Caco-2 (cell line): ENCODE measurements around the gene SBNO2. TPM values are rescaled to one million over a fixed set of nuclear protein-coding genes. Genes with fewer than 3 reads are reported as not detected.

Experiments used
- BruUV-seq: library from RNA; stranded (reverse); fragments of 400-500 nt; replicated peaks from 2 replicates; lab custom pipeline; 2021; lab: Mats Ljungman, UMichigan
- CTCF ChIA-PET: fragments of 300-600 bp; sonication (Branson Sonifier 250); formaldehyde crosslinking; loops from one replicate; lab custom pipeline; 2022; ENCODE audit warnings: antibody characterized with exemption; lab: Charles Lee
- POLR2A ChIA-PET: fragments of 300-600 bp; sonication (Branson Sonifier 250); formaldehyde crosslinking; loops from one replicate; lab custom pipeline; 2022; ENCODE audit warnings: antibody characterized with exemption; lab: Charles Lee
- DNase-seq, 2 experiments: peaks; one replicate each; pipeline versions ENCODE4 v3.0.0 to v3.0.0-alpha.2; 2020 to 2022
- H3K27me3 ChIP-seq: replicated peaks from 2 replicates; pipeline ENCODE4 v1.6.0; 2011; ENCODE audit warnings: low read length; ENCODE audit not compliant: control insufficient read depth, insufficient read depth
- H3K36me3 ChIP-seq: 2 replicates; pipeline ENCODE4 v1.5.1; 2011; ENCODE audit warnings: low read length; ENCODE audit not compliant: control insufficient read depth, insufficient read depth
- H3K4me1 ChIP-seq: fragments of 250-450 bp; sonication (Bioruptor Pico); 2 replicates; pipeline ENCODE4 v1.5.1; 2020; ENCODE audit warnings: mild to moderate bottlenecking
- H3K4me3 ChIP-seq: 2 replicates; pipeline ENCODE4 v1.5.1; 2011; ENCODE audit warnings: low read depth, mild to moderate bottlenecking, control low read depth, low read length
- H3K9me3 ChIP-seq: fragments of 250-450 bp; sonication (Bioruptor Pico); 2 replicates; pipeline ENCODE4 v1.5.1; 2020; ENCODE audit warnings: mild to moderate bottlenecking, moderate library complexity
- H3K27ac Mint-ChIP-seq: one replicate; pipeline ENCODE4 v1.8.0; 2022; ENCODE audit warnings: mixed read lengths; ENCODE audit not compliant: unreplicated experiment
- H3K27me3 Mint-ChIP-seq: one replicate; pipeline ENCODE4 v1.8.0; 2022; ENCODE audit warnings: mixed read lengths; ENCODE audit not compliant: insufficient read depth, unreplicated experiment
- H3K36me3 Mint-ChIP-seq: one replicate; pipeline ENCODE4 v1.8.0; 2022; ENCODE audit warnings: mild to moderate bottlenecking, mixed read lengths; ENCODE audit not compliant: insufficient read depth, unreplicated experiment
- H3K4me1 Mint-ChIP-seq: one replicate; pipeline ENCODE4 v1.8.0; 2022; ENCODE audit warnings: low read depth, mixed read lengths; ENCODE audit not compliant: unreplicated experiment
- H3K4me3 Mint-ChIP-seq: one replicate; pipeline ENCODE4 v1.8.0; 2022; ENCODE audit warnings: mild to moderate bottlenecking, moderate library complexity, mixed read lengths; ENCODE audit not compliant: unreplicated experiment
- H3K9me3 Mint-ChIP-seq: one replicate; pipeline ENCODE4 v1.8.0; 2022; ENCODE audit warnings: mixed read lengths; ENCODE audit not compliant: unreplicated experiment
- intact Hi-C: fragments of 100-400 bp; cut with micrococcal nuclease; formaldehyde crosslinking; loops from one replicate; pipeline ENCODE4 v1.10.0; 2022; ENCODE audit not compliant: unreplicated experiment
- total RNA-seq: library from RNA; stranded (reverse); gene quantifications from 2 replicates; pipeline ENCODE4 v1.2.3, GENCODE V29; 2022
- TF ChIP-seq, protein P1 (sequence below), 2 experiments: fragments of 200-600 bp in 1 of 2; IDR thresholded peaks; 1 replicate in 1 of 2; 2 replicates in 1 of 2; pipeline versions ENCODE4 v1.5.1 to v1.8.0; 2011 to 2022; ENCODE audit warnings: antibody characterized with exemption in 1 of 2, control low read depth in 1 of 2, inconsistent platforms in 1 of 2, low read depth in 1 of 2, low read length in 1 of 2, mild to moderate bottlenecking in 1 of 2, moderate library complexity in 1 of 2; ENCODE audit not compliant: insufficient read depth in 1 of 2, severe bottlenecking in 1 of 2, unreplicated experiment in 1 of 2

Gene SBNO2
- total RNA-seq, 1 experiment from 2014 or later: 41.2 TPM

DNA sequence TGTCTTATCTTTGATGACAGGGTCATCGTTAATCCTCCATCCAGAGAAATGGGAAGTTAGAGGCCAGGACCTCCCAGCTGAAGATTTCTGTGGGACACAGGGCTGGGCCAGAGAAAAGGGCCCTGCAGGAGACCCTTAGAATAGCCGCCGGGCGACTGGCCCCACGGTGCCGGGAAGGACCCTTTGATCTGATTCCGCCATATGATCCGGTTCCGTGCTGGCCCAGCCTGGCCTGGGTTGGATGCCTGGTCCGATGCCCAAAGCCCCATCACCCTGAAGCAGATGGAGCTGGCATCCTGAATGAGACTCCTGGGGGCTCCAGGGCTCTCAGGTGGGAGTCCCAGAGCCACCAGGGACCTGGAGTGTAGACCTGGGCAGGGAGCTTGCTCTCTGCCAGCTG is 25.5 kb upstream of the SBNO2 start:
- Histone ChIP-seq H3K27me3 (no peaks in the 10 kb centered on the region), H3K4me3 (no peak overlapping the region), H3K4me1 (peaks cover 5% of the 10 kb centered on the region; the same call in 1 of the 2 replicates), H3K36me3 (no peaks in the 10 kb centered on the region), H3K9me3 (no peaks in the 10 kb centered on the region)
- ChIA-PET CTCF (no interaction called here), POLR2A (no interaction called here)
- no peak overlapping the region for H3K27ac Mint-ChIP-seq
- TF ChIP-seq, protein P1, sequence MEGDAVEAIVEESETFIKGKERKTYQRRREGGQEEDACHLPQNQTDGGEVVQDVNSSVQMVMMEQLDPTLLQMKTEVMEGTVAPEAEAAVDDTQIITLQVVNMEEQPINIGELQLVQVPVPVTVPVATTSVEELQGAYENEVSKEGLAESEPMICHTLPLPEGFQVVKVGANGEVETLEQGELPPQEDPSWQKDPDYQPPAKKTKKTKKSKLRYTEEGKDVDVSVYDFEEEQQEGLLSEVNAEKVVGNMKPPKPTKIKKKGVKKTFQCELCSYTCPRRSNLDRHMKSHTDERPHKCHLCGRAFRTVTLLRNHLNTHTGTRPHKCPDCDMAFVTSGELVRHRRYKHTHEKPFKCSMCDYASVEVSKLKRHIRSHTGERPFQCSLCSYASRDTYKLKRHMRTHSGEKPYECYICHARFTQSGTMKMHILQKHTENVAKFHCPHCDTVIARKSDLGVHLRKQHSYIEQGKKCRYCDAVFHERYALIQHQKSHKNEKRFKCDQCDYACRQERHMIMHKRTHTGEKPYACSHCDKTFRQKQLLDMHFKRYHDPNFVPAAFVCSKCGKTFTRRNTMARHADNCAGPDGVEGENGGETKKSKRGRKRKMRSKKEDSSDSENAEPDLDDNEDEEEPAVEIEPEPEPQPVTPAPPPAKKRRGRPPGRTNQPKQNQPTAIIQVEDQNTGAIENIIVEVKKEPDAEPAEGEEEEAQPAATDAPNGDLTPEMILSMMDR (IDR thresholded peaks at IDR 0.05; ENCODE audit: insufficient read depth in 1 of 2, low read depth in 1 of 2, low read length in 1 of 2, severe bottlenecking in 1 of 2, unreplicated experiment in 1 of 2): no peak
- intact Hi-C loops: no loop called here
- no TSS peak for BruUV-seq
- H3K4me3 Mint-ChIP-seq: no peak overlapping the region
- no peaks in the 10 kb centered on the region for H3K36me3 Mint-ChIP-seq
- no peaks in the 10 kb centered on the region for H3K27me3 Mint-ChIP-seq
- DNase-seq: no peak
- H3K9me3 Mint-ChIP-seq: no peaks in the 10 kb centered on the region
- peaks cover 10% of the 10 kb centered on the region for H3K4me1 Mint-ChIP-seq

- Mint-ChIP-seq H3K27me3 (no peaks in the 10 kb centered on the region), H3K36me3 (peaks cover 6% of the 10 kb centered on the region), H3K27ac (no peak overlapping the region), H3K9me3 (no peaks in the 10 kb centered on the region), H3K4me3 (no peak overlapping the region), H3K4me1 (no peaks in the 10 kb centered on the region)
- ChIA-PET CTCF (no interaction called here), POLR2A (no interaction called here)
- peaks cover 7% of the 10 kb centered on the region for H3K4me1 ChIP-seq
- intact Hi-C loops: no loop called here
- TF ChIP-seq, protein P1 (IDR thresholded peaks at IDR 0.05; ENCODE audit: insufficient read depth in 1 of 2, low read depth in 1 of 2, low read length in 1 of 2, severe bottlenecking in 1 of 2, unreplicated experiment in 1 of 2): no peak
- DNase-seq: no peak
- H3K27me3 ChIP-seq: no peaks in the 10 kb centered on the region
- no peaks in the 10 kb centered on the region for H3K9me3 ChIP-seq
- BruUV-seq: no TSS peak
- no peaks in the 10 kb centered on the region for H3K36me3 ChIP-seq
- no peak overlapping the region for H3K4me3 ChIP-seq
Measured at GRCh38 chr19:1189419-1189818, 15.4 kb upstream of the SBNO2 start.

- DNase-seq: peak; percentile 87 to 93
- H3K4me1 Mint-ChIP-seq: peaks cover 19% of the 10 kb centered on the region
- Histone ChIP-seq H3K4me1 (peaks cover 44% of the 10 kb centered on the region), H3K27me3 (no peaks in the 10 kb centered on the region), H3K9me3 (no peaks in the 10 kb centered on the region), H3K36me3 (no peaks in the 10 kb centered on the region), H3K4me3 (no peak overlapping the region)
- H3K27me3 Mint-ChIP-seq: no peaks in the 10 kb centered on the region
- TF ChIP-seq, protein P1 (IDR thresholded peaks at IDR 0.05; ENCODE audit: insufficient read depth in 1 of 2, low read depth in 1 of 2, low read length in 1 of 2, severe bottlenecking in 1 of 2, unreplicated experiment in 1 of 2): no peak
- H3K36me3 Mint-ChIP-seq: peaks cover 15% of the 10 kb centered on the region
- BruUV-seq: no TSS peak
- no peak overlapping the region for H3K4me3 Mint-ChIP-seq
- intact Hi-C loops: no loop called here
- H3K9me3 Mint-ChIP-seq: no peaks in the 10 kb centered on the region
- POLR2A ChIA-PET: interaction anchor here (0.5 kb wide), 1 partner anchor 86 kb away, joined by 4 read pairs; no protein-coding TSS in a partner anchor
- peak overlapping the region; percentile 71 for H3K27ac Mint-ChIP-seq
- CTCF ChIA-PET: no interaction called here
Measured at GRCh38 chr19:1183543-1184172, 9.6 kb upstream of the SBNO2 start.
